GM19372 (cell line): ENCODE data around the gene CPE.

Experiments
- ATAC-seq: cut with Tn5 transposase; IDR thresholded peaks from one replicate; pipeline ENCODE4 v1.9.1; 2021; ENCODE audit warnings: mild to moderate bottlenecking, low read depth, moderate library complexity; ENCODE audit not compliant: unreplicated experiment

Gene CPE

DNA sequence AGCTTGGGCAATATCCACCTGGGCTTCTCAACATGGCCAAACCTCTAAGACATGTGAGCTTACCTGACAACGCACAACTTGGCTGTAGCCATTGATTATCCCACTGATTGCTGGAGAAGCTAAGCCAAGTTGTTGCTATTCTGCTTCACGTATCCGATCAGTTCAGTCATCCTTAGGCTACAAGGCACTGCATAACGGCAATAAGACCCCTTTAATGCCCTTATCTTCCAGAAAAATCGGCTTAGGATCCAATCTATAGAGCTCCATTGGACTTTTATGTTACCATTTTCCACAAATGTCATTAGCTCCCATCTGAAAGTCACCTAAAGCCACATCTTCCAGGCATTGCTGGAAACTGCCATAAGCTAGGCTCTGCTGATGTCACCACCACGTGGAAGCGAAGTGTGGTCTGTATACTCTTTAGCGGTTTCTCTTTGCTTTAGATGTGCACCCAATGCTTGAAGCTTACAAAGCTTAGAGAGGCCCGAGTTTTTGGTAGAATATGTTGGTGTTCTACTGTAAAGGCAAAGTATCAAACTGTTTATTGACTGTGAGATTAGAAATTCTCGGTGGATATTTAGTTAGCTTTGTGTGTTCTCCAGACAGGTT lies 163.1 kb downstream of the CPE start:
- ATAC-seq = no peak

DNA sequence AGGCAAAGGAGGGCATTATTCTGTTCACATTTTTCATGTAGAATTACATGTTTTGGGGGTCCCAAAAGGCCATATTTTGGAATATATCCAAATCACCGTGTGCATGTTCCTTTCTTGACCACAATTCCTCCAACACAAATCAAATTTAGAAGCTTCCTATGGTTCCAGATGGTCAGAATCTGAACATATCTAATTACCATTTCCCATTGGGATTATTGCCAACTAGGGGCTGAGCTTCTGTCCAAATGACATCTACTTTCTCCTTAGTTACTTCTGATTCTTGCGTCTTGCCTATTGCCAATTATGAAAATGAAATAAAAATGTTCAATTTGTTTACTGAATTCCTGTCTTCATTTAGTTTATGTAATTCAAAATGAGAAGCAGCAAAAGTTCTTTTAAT lies 163.7 kb downstream of the CPE start:
- no peak for ATAC-seq
